IMR-90 (cell line): ENCODE results near the gene NANS. TPM values are rescaled to one million over a fixed set of nuclear protein-coding genes. Genes with fewer than 3 reads are reported as not detected.

Experiments
- ATAC-seq: fragments of 200-7000 bp; cut with Tn5 transposase; 2 replicates; pipeline ENCODE4 v1.9.1; 2020; ENCODE audit warnings: low read depth, mild to moderate bottlenecking, moderate library complexity
- BruUV-seq: library from RNA; stranded (reverse); fragments of 400-500 nt; replicated peaks from 2 replicates; lab custom pipeline; 2021; lab: Mats Ljungman, UMichigan
- CTCF ChIA-PET: fragments of 300-600 bp; formaldehyde crosslinking; extraction: SDS; loops from one replicate; lab custom pipeline; 2021; ENCODE audit warnings: antibody characterized with exemption; lab: Yijun Ruan, JAX
- POLR2A ChIA-PET: fragments of 300-600 bp; sonication (Branson Sonifier 250); formaldehyde crosslinking; loops from one replicate; lab custom pipeline; 2022; ENCODE audit warnings: antibody characterized with exemption; ENCODE audit not compliant: unreplicated experiment; lab: Charles Lee
- DNase-seq: peaks from one replicate; pipeline ENCODE4 v3.0.0; 2013
- H2AFZ ChIP-seq: replicated peaks from 2 replicates; pipeline ENCODE3; 2013; ENCODE audit warnings: low read length, mild to moderate bottlenecking; ENCODE audit not compliant: poor library complexity
- H2AK5ac ChIP-seq: 2 replicates; pipeline ENCODE4 v1.6.1; 2013; ENCODE audit warnings: low read depth, low read length, inconsistent platforms
- H2AK9ac ChIP-seq: replicated peaks from 2 replicates; pipeline ENCODE3; 2013; ENCODE audit warnings: mild to moderate bottlenecking, low read depth, low read length, moderate library complexity; ENCODE audit not compliant: poor library complexity
- H2BK120ac ChIP-seq: 2 replicates; pipeline ENCODE4 v1.6.1; 2013; ENCODE audit warnings: low read depth, low read length, inconsistent platforms
- H2BK15ac ChIP-seq: 3 replicates; pipeline ENCODE4 v1.6.1; 2013; ENCODE audit warnings: low read depth, low read length, inconsistent platforms
- H2BK20ac ChIP-seq: 2 replicates; pipeline ENCODE4 v1.6.1; 2013; ENCODE audit warnings: low read depth, mild to moderate bottlenecking, inconsistent platforms, low read length, moderate library complexity
- H2BK5ac ChIP-seq: 2 replicates; pipeline ENCODE4 v1.6.1; 2013; ENCODE audit warnings: mild to moderate bottlenecking, low read depth, low read length, inconsistent platforms; ENCODE audit not compliant: poor library complexity, severe bottlenecking
- H3K14ac ChIP-seq: replicated peaks from 2 replicates; pipeline ENCODE4 v1.6.1; 2013; ENCODE audit warnings: low read depth, low read length, inconsistent platforms
- H3K18ac ChIP-seq: 2 replicates; pipeline ENCODE4 v1.6.1; 2013; ENCODE audit warnings: low read depth, low read length, control low read depth
- H3K23ac ChIP-seq: 2 replicates; pipeline ENCODE4 v1.6.1; 2013; ENCODE audit warnings: low read depth, low read length, inconsistent platforms
- H3K27ac ChIP-seq: 2 replicates; pipeline ENCODE4 v1.5.1; 2013; ENCODE audit warnings: mild to moderate bottlenecking, control low read depth, low read length; ENCODE audit not compliant: insufficient read depth
- H3K27me3 ChIP-seq: 2 replicates; pipeline ENCODE4 v1.6.1; 2013; ENCODE audit warnings: low read length; ENCODE audit not compliant: control insufficient read depth, insufficient read depth
- H3K36me3 ChIP-seq: 2 replicates; pipeline ENCODE4 v1.6.1; 2013; ENCODE audit warnings: low read length, mixed read lengths; ENCODE audit not compliant: control insufficient read depth, insufficient read depth
- H3K4ac ChIP-seq: 2 replicates; pipeline ENCODE4 v1.6.1; 2013; ENCODE audit warnings: low read depth, low read length, inconsistent platforms
- H3K4me1 ChIP-seq: 2 replicates; pipeline ENCODE4 v1.6.1; 2013; ENCODE audit warnings: low read length, mixed read lengths; ENCODE audit not compliant: control insufficient read depth, insufficient read depth
- H3K4me2 ChIP-seq: 2 replicates; pipeline ENCODE4 v1.6.1; 2013; ENCODE audit warnings: low read depth, mild to moderate bottlenecking, control low read depth, low read length, moderate library complexity
- H3K4me3 ChIP-seq: 2 replicates; pipeline ENCODE4 v1.5.1; 2013; ENCODE audit warnings: low read depth, mild to moderate bottlenecking, control low read depth, low read length, moderate library complexity; ENCODE audit not compliant: insufficient read depth
- H3K56ac ChIP-seq: 2 replicates; pipeline ENCODE4 v1.6.1; 2013; ENCODE audit warnings: low read length, inconsistent platforms; ENCODE audit not compliant: insufficient read depth; ENCODE audit errors: extremely low read depth
- H3K79me1 ChIP-seq, 2 experiments: 2 replicates each; pipeline ENCODE4 v1.6.1; 2013; ENCODE audit warnings: low read length in 2 of 2, inconsistent platforms in 1 of 2, low read depth in 1 of 2
- H3K9ac ChIP-seq: 2 replicates; pipeline ENCODE4 v1.6.1; 2013; ENCODE audit warnings: low read depth, low read length, control low read depth
- H3K9me1 ChIP-seq: 2 replicates; pipeline ENCODE4 v1.6.1; 2013; ENCODE audit warnings: low read length, inconsistent platforms; ENCODE audit not compliant: insufficient read depth
- H3K9me3 ChIP-seq: 2 replicates; pipeline ENCODE4 v1.6.1; 2013; ENCODE audit warnings: low read length; ENCODE audit not compliant: control insufficient read depth, insufficient read depth
- H4K20me1 ChIP-seq: 2 replicates; pipeline ENCODE4 v1.6.1; 2013; ENCODE audit warnings: low read length, inconsistent platforms; ENCODE audit not compliant: insufficient read depth
- H4K5ac ChIP-seq: 2 replicates; pipeline ENCODE4 v1.6.1; 2013; ENCODE audit warnings: mild to moderate bottlenecking, low read depth, low read length, control low read depth
- H4K8ac ChIP-seq, 2 experiments: 2 replicates each; pipeline ENCODE4 v1.6.1; 2013; ENCODE audit warnings: low read depth in 2 of 2, low read length in 2 of 2, control low read depth in 1 of 2, inconsistent platforms in 1 of 2
- H4K91ac ChIP-seq: 2 replicates; pipeline ENCODE4 v1.6.1; 2013; ENCODE audit warnings: low read depth, low read length, inconsistent platforms; ENCODE audit not compliant: insufficient read depth
- CHD1 ChIP-seq: IDR thresholded peaks from 2 replicates; pipeline ENCODE4 v1.6.1; 2012; ENCODE audit warnings: low read depth, low read length, improper control_type of control experiment
- CTCF ChIP-seq: conservative IDR thresholded peaks from 2 replicates; pipeline ENCODE4 v1.5.1; 2012; ENCODE audit warnings: mild to moderate bottlenecking, low read depth, low read length, improper control_type of control experiment
- FOS ChIP-seq: fragments of 150-350 bp; IDR thresholded peaks from 2 replicates; pipeline ENCODE4 v1.6.1; 2016; ENCODE audit warnings: low read depth, low read length
- MAFK ChIP-seq: IDR thresholded peaks from 2 replicates; pipeline ENCODE4 v1.6.1; 2012; ENCODE audit warnings: low read depth, low read length, improper control_type of control experiment
- MAZ ChIP-seq: IDR thresholded peaks from 2 replicates; pipeline ENCODE4 v1.6.1; 2012; ENCODE audit warnings: low read depth, mild to moderate bottlenecking, low read length, improper control_type of control experiment, moderate library complexity, borderline replicate concordance
- MXI1 ChIP-seq: IDR thresholded peaks from 2 replicates; pipeline ENCODE4 v1.6.1; 2012; ENCODE audit warnings: low read depth, mild to moderate bottlenecking, low read length, moderate library complexity, borderline replicate concordance
- NFE2L2 ChIP-seq: fragments of 150-350 bp; IDR thresholded peaks from 2 replicates; pipeline ENCODE4 v1.6.1; 2016; ENCODE audit warnings: low read depth, mild to moderate bottlenecking, low read length
- POLR2A ChIP-seq: IDR thresholded peaks from 2 replicates; pipeline ENCODE4 v1.6.1; 2012; ENCODE audit warnings: mild to moderate bottlenecking, low read depth, low read length
- RAD21 ChIP-seq: IDR thresholded peaks from 2 replicates; pipeline ENCODE4 v1.6.1; 2012; ENCODE audit warnings: low read length, improper control_type of control experiment
- RCOR1 ChIP-seq: IDR thresholded peaks from 2 replicates; pipeline ENCODE4 v1.6.1; 2012; ENCODE audit warnings: mild to moderate bottlenecking, low read length, improper control_type of control experiment; ENCODE audit not compliant: insufficient replicate concordance
- RFX5 ChIP-seq: IDR thresholded peaks from 2 replicates; pipeline ENCODE4 v1.8.0; 2012; ENCODE audit warnings: low read depth, mild to moderate bottlenecking, low read length, moderate library complexity
- SMC3 ChIP-seq: fragments of 150-350 bp; IDR thresholded peaks from 2 replicates; pipeline ENCODE4 v1.6.1; 2016; ENCODE audit warnings: low read depth, mild to moderate bottlenecking, antibody characterized with exemption, low read length, moderate library complexity
- WGBS, 2 experiments: methylation state at CpG; one replicate each; pipeline versions ENCODE4 v1.1.5 to v1.1.7; 2013; ENCODE audit warnings: missing lambda C conversion rate in 2 of 2; ENCODE audit not compliant: insufficient read length in 1 of 2; ENCODE audit errors: extremely low coverage in 2 of 2; 5-methylcytosine and 5-hydroxymethylcytosine counted together
- dilution Hi-C: fragments of 300-500 bp; cut with HindIII; formaldehyde crosslinking; loops from one replicate; pipeline ENCODE4 v1.14.3; 2018; ENCODE audit warnings: low sequenced_read_pairs; ENCODE audit not compliant: unreplicated experiment
- in situ Hi-C: fragments of 300-500 bp; cut with MboI; formaldehyde crosslinking; loops from 3 replicates; pipeline ENCODE4 v1.14.3; 2019; ENCODE audit warnings: low sequenced_read_pairs, inconsistent platforms, mixed read lengths
- intact Hi-C: fragments of 100-400 bp; cut with micrococcal nuclease; formaldehyde crosslinking; loops from 2 replicates; pipeline ENCODE4 v1.10.0; 2022
- polyA plus RNA-seq, 3 experiments: library from polyadenylated mRNA; depleted of rRNA; stranded (reverse); fragments of >200 nt; gene quantifications; 2 replicates each; pipeline ENCODE4 v1.2.3, GENCODE V29; 2012; ENCODE audit warnings: low replicate concordance in 1 of 3
- total RNA-seq: library from RNA; depleted of rRNA; stranded (reverse); fragments of >200 nt; gene quantifications from 2 replicates; pipeline ENCODE4 v1.2.3, GENCODE V29; 2012

Gene NANS
- total and polyA plus RNA-seq, 2 of the 4 experiments (the other 2 are of a cell fraction): 210 to 306 TPM

DNA sequence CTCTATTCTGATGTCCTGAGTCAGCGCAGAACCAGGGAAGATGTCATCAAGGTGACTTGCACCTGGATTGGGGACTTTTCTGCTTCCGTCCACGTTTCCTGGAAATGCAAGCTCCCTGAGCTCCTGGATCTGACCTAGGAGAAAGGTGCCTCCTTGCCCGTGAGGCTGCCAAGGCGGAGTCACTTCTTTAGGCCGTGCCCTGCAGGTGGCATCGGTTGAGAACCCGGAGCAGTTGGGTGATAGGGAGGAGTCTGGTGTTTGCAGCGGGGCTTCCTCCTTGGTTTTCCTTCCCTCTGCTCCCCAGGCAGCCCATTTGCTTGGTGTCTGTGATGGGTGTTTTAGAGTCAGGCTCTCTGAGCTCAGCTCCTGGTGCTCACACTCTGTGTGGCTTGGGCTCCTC is 15.2 kb downstream of the NANS start:
- DNase-seq: no peak
- Histone ChIP-seq H3K9me1 (peaks cover 2% of the 10 kb centered on the region; the same call in 1 of the 2 replicates), H3K36me3 (peaks cover 9% of the 10 kb centered on the region), H2BK5ac (no peak overlapping the region), H3K4me1 (peaks cover 5% of the 10 kb centered on the region), H3K4me3 (no peak overlapping the region), H2BK20ac (no peak overlapping the region), H2AFZ (no peak overlapping the region), H3K14ac (no peak overlapping the region), H3K4me2 (no peak overlapping the region), H3K9ac (no peak overlapping the region), H3K56ac (no peak overlapping the region), H3K9me3 (no peaks in the 10 kb centered on the region), H3K18ac (no peak overlapping the region), H4K91ac (no peak overlapping the region), H4K8ac (no peak overlapping the region), H3K27ac (no peak overlapping the region), H3K23ac (no peak overlapping the region), H3K4ac (no peak overlapping the region), H3K79me1 (peaks cover 17 to 71% of the 10 kb centered on the region in 2 experiments), H2BK120ac (no peak overlapping the region), H4K5ac (no peak overlapping the region), H4K20me1 (peaks cover 32% of the 10 kb centered on the region), H2AK9ac (no peak overlapping the region), H2BK15ac (no peak overlapping the region), H2AK5ac (no peak overlapping the region), H3K27me3 (no peaks in the 10 kb centered on the region)
- ChIA-PET CTCF (no interaction called here), POLR2A (no interaction called here)
- dilution Hi-C loops: no loop called here
- no peak for ATAC-seq
- WGBS, 2 experiments: 100% methylated on average over 1 of the region's 9 CpGs; no CpG with 5 or more reads in 1 of the 2 experiments
- TF ChIP-seq RCOR1 (no peak), CTCF (no peak), POLR2A (no peak; the same call in 1 of the 2 replicates), RAD21 (no peak), MAFK (no peak), RFX5 (no peak), CHD1 (no peak), MAZ (no peak), MXI1 (no peak), SMC3 (no peak), NFE2L2 (no peak), FOS (no peak)
- intact Hi-C loops: loop anchor here (5.0 kb wide), 2 partner anchors 121 to 636 kb away; partner anchors contain the start of genes CORO2A and GABBR2
- in situ Hi-C loops: loop anchor here (5.0 kb wide), 1 partner anchor 191 kb away; no protein-coding TSS in a partner anchor
- BruUV-seq: no TSS peak
